ENCODE data around the gene ATXN7L2. TPM values are rescaled to one million over a fixed set of nuclear protein-coding genes. Genes with fewer than 3 reads are reported as not detected.

ATXN7L2 gene
- total RNA-seq, 1 donor from 2014 or later, result 7.4 TPM

DNA sequence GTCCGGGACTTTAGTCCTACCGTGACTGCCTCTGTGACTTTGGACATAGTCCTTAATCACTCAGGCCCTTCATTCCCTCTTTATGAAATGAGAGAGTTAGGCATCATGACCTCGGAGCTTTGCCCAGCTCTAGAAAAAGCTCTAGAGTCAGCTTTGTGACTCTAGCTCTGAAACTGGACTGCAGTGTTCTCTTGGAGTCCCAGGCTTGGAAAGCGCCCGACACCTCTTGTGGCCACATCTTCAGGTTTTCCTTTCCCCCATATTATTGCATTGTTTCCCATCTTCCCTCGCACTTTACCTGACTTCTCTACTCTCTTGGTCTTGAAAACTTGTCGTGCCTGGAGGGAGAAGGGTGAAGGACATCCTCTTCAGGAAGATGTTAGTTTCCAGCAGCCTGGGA, 38.3 kb downstream of the ATXN7L2 start:
- H3K4me3 ChIP-seq (ENCODE audit: low read depth, low read length), result no peak overlapping the region
- TF ChIP-seq, protein P1, sequence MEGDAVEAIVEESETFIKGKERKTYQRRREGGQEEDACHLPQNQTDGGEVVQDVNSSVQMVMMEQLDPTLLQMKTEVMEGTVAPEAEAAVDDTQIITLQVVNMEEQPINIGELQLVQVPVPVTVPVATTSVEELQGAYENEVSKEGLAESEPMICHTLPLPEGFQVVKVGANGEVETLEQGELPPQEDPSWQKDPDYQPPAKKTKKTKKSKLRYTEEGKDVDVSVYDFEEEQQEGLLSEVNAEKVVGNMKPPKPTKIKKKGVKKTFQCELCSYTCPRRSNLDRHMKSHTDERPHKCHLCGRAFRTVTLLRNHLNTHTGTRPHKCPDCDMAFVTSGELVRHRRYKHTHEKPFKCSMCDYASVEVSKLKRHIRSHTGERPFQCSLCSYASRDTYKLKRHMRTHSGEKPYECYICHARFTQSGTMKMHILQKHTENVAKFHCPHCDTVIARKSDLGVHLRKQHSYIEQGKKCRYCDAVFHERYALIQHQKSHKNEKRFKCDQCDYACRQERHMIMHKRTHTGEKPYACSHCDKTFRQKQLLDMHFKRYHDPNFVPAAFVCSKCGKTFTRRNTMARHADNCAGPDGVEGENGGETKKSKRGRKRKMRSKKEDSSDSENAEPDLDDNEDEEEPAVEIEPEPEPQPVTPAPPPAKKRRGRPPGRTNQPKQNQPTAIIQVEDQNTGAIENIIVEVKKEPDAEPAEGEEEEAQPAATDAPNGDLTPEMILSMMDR (conservative IDR thresholded peaks at IDR 0.05; ENCODE audit: low read depth, low read length), result no peak
- DNase-seq (ENCODE audit: low read depth), result no peak

DNA sequence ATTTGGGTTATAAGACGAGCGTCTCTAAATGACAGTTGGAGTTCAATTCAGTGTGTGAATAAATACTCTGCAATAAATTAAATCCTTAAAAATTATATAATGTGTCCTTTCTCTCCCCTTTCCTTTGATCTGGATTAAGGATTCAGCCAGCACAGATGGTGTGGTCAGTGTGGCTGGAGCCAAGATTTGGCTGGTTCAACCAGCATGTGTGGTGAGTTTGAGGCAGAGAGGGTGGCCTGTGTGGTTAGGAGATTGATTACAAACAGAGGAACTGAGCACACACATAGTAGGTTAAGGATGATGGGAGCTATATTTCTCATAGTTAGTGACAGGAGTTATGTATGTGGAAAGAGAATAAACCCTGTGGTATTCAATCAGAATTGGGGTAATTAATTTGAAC, 40.0 kb downstream of the ATXN7L2 start:
- no peak overlapping the region for H3K4me3 ChIP-seq (ENCODE audit: low read depth, low read length)
- no peak for DNase-seq (ENCODE audit: low read depth)
- TF ChIP-seq, protein P1 (conservative IDR thresholded peaks at IDR 0.05; ENCODE audit: low read depth, low read length), result no peak

DNA sequence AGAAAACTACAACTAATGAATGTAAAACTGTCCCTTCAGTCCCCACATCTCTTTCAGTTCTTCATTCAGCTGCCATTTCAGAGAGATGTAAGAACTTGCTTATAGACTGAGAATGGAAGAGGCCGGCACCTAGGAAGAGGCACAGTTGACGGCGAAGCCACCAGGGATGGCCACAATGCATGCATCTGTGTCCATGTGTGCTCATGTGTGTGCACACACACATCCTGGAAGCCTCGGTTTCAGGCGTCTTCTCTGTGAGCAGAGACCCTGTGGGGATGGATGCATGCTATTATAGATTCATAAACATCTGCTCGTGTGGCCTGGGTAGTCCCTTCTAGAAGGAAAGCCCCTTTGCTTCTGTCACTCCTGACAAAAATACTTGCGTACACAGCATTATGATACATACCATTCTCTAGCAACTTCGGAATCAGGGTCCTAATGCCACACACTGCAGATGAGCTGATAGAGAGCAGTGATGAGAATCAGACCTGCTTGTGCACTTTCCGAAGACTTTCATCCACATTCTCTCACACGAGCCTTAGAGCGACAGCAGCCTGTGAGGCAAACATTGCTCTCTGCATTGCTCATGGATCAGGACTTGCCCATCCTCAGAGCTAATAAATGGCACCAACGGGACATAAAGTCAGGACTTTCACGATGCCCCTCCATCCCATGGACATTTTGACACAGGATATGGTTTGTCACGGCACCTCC, 43.5 kb downstream of the ATXN7L2 start:
- H3K4me3 ChIP-seq (ENCODE audit: low read depth, low read length), result no peak overlapping the region
- DNase-seq (ENCODE audit: low read depth), result no peak
- TF ChIP-seq, protein P1 (conservative IDR thresholded peaks at IDR 0.05; ENCODE audit: low read depth, low read length), result no peak

DNA sequence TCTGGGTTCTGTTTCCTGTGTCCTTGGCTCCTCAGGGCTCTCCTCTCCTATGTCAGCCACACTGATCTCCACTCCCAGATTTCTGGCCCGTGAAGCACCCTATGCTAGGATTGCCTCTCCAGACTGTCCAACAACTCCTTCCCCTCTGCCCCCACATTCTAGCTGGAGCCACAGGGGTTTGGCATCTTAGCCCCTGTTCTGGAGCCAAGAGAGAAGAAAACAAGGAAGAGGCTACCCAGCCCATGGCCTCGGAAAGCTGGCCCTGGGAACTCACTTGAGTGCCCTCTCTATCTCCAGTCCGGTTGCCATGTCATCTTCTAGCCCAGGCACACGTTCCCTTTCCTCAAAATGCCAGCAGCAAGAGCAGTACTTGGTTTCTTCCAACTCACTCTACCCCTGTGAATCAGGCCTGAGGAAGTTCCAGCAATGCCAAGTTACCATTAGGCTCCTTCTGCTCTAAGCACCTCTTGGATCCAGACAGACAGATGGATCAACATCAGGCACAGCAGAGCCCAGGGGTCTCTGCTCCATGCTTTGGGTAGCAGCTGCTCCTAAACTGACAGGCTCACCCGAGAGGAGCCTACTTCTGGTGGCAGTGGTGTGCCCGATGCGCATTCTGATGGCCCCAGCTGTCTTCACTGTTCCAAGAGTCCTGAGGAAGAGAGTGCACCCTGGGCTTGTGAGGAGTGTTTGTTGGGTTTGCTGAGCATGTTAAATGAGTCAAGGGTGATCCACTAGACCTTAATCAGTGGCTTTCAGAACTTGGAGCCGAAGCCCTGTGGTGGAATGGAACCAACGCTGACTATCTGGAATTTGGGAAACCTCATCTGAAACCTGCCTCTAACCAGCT, 44.4 kb downstream of the ATXN7L2 start:
- no peak overlapping the region for H3K4me3 ChIP-seq (ENCODE audit: low read depth, low read length)
- TF ChIP-seq, protein P1 (conservative IDR thresholded peaks at IDR 0.05; ENCODE audit: low read depth, low read length), result no peak
- DNase-seq (ENCODE audit: low read depth), result no peak

DNA sequence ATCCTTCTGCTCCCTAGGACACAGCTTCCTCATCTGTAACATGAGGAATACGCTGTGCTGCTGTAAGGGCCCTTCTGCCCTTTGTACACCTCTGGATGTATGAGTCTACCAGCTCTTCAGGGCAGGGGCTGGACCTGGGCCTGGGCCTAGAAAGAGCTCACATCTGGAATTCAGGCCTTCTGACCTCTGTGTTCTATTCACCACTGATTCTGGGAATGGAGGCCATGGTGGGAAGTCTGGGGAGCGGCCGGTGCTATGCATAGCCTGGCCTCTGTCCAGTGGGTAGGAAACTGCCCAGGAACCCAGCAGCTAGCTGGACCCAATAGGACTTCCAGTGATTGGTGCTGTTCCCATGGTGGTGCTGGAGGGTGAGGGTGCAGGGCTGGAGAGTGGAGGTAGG, 45.0 kb downstream of the ATXN7L2 start:
- DNase-seq (ENCODE audit: low read depth), result no peak
- TF ChIP-seq, protein P1 (conservative IDR thresholded peaks at IDR 0.05; ENCODE audit: low read depth, low read length), result no peak
- no peak overlapping the region for H3K4me3 ChIP-seq (ENCODE audit: low read depth, low read length)

DNA sequence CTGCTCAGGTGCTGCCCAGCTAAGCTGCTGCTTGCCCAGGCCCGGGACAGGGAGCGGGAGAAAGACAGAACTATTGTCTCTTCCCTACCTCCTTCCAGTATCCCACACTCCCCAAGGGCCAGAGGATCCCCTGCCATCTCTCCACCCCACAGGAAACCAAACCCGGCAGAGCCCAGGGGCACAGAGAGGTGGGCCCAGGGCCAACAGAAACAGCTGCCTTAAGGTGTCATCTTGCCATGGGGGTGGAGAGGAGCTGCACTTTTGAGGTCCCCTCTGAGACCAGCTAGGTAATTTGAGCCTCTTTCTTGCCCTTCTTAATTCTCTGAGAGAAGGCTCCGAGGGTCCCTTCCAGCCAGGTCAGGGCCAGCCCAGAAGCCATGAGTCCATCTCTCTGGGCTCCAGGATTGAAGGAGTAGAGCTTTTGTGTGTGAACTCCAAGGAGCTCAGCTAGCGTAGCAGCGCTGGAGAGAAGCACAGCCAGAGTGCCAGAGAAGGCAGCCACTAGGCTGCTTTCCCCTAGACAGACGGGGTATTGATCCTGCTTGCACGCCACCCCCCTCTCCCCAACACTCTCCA, 46.3 kb downstream of the ATXN7L2 start:
- no peak overlapping the region for H3K4me3 ChIP-seq (ENCODE audit: low read depth, low read length)
- no peak for DNase-seq (ENCODE audit: low read depth)
- TF ChIP-seq, protein P1 (conservative IDR thresholded peaks at IDR 0.05; ENCODE audit: low read depth, low read length), result no peak
